Hypothalamus (tissue), 51 donors: ENCODE measurements around the gene KRTAP3-2.

Source experiments
- DNase-seq, 51 donors: peaks; one replicate each; lab custom pipeline; 2025; lab: John Stamatoyannopoulos, UW

KRTAP3-2 gene

DNA sequence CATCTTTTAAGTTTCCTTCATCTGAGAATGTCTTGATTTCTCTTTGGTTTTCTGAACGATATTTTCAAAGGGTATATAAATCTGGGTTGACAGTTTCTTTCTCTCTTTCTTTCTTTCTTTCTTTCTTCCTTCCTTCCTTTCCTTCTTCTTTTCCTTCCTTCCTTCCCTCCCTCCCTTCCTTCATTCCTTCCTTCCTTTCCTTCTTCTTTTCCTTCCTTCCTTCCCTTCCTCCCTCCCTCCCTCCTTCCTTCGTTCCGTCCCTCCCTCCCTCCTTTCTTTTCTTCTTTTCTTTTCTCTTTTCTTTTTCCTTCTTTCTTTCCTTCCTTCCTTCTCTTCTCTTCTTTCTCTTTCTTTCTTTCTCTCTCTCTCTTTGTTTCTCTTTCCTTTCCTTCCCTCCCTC lies 25.3 kb downstream of the KRTAP3-2 start:
- no peak for DNase-seq

GRCh38 chr17:40967582-40967981 lies 32.1 kb downstream of the KRTAP3-2 start:
- no peak for DNase-seq

- DNase-seq = no peak
These were observed 32.9 kb downstream of the KRTAP3-2 start, which contains the start of gene KRT39 for GRCh38 chr17:40966848-40967247. Gene KRT39, minus strand, starts transcription at chr17:40966948. Its CDS starts 92 bp downstream, at chr17:40966856.

- no peak for DNase-seq
These were observed 35.9 kb downstream of the KRTAP3-2 start for GRCh38 chr17:40963838-40964237.

DNA sequence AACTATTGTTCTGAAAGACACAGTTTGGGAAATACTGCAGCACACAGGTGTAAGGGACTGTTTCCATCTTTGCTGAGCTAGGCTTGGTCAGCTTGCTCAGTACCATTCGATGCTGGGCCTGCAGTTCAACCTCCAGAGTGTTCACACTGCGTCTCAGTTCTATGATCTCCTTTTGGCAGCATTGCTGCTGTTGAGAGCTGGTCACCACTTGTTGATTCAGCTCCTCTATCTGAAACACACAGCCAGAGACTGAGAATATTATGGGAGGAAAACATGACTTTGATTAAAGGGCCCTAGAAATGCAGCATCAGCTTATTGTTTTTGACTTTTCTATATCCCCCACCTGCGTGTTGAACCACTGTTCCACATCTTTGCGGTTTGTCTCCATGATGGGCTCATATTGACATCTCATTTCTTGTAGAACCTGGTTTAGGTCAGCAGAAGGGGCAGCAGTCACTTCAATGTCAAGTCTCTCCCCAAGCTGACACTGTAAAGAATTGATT lies 37.6 kb downstream of the KRTAP3-2 start:
- no peak for DNase-seq

DNA sequence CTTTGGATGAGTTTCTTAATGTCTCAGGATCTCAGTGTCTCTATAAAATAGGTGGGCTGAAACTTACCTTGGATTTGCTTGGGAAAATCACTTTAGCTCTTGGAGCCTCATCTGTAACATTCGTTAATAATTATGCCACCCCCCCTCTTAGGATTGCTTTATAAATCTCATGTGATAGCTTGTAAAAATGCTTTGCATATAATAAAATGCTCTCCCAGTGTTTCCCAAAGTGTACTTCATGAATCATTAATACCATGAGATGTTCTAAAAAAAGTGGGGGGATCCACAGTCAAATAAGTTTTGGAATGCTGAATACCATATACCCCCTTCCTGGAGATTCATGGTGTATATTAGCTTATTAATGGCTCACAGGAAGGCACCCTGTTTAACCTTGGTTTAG lies 38.1 kb downstream of the KRTAP3-2 start:
- no peak for DNase-seq

DNA sequence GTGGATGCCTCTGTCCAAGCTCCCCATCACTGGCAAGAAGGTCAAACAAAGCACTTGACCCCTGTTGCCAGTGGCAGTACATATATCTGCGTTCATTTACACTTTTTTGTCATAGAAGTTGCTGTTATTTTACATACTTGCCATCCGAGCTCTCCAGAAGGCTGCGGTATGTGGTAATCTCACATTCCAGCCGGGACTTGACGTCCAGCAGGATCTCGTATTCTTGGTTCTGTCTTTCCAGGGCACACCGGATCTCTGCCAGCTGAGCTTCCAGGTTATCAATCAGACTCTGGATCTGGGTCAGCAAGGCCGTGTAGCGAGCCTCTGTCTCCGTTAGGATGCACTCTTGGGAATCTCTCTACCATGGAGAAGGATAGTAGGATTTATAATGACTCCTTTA lies 39.6 kb downstream of the KRTAP3-2 start:
- no peak for DNase-seq

DNA sequence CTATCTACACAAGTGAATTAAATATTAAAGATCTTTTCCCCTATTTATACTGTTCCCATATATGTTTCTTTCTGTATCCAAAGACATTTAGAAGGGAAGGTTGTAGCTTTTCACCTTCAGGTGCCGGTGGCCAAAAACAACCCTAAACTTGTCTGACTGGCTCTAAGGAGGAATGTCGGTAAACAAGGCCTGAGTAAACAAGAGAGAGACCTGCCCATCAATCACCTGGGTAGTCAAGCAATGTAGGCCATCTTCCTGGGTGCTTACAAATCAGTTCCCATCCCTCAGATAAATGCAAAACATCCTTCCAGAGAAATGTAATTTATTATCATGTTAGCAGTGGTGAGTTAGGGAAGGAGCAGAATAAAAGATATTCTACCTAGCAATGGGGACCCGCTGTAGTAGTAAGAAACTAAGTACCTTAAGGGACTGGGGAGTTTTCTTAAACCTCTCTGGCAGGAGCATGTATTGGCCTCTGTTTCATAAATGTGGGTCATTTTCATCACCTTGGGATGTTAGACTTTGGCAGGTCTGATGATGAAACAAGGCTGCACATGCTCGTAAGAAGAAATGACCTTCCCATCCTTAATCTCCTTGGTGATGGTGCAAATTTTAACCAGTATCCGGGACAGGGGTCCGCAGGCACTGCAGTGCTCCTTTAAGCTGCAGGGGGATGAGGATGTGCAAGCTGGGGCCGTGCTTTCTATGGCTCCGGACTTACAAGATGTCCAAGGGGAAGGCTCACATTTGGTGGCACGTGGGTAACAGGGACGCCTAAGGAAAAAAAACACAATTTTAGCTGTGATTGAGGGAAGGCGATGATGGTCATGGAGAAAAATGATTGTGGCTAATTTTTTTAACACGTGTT lies 41.4 kb downstream of the KRTAP3-2 start:
- DNase-seq = no peak

GRCh38 chr17:40956401-40957254 lies 43.1 kb downstream of the KRTAP3-2 start:
- DNase-seq = no peak

GRCh38 chr17:40953881-40954280 lies 45.8 kb downstream of the KRTAP3-2 start:
- DNase-seq = no peak

DNA sequence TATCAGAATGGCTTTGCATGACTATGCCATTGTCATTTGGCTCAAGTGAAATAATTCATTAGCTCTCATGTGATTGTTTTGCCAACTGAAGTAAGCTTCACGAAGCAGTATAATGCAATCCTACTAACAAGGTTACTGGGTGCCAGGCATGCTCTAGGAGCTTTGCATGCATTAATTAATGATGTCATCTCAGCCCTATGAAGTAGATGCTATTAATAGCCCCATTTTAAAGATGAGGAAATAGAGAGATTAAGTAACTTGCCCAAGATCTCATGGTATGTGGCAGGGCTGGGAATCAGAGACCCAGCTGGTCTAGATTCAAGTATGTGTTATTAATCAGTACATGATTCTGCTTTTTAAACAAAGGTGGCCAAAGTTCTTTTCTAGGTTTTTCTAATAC lies 47.0 kb downstream of the KRTAP3-2 start:
- no peak for DNase-seq

GRCh38 chr17:40952154-40952553 lies 47.6 kb downstream of the KRTAP3-2 start:
- no peak for DNase-seq

DNA sequence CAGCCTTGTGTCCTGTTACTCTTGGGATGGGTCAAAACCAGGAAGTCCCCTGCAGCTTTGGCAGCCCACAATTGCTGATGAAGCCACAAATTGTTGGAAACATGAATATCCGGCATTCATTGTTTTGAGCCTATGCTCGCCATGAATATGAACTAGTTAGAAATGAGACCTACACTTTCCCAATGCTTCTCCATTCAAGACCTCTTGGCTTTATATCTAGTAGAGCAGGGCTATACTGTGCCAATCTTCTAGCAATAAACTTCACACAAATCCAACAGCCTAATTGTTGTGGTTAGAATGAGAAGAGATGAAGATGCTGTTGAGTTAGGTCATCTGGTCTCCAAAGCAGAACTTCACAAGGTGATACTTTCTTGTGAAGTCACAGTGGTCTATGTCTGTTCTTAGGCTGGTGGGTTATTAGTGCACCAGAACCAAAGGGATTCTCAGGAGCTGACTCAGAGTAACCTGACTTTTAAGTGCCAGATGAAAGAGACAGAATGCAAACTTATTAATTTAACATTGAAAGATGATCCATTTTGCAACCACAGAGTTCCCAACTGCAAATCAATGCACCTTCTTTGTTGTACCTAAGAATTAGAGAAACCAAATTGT lies 48.6 kb downstream of the KRTAP3-2 start:
- no peak for DNase-seq

- DNase-seq = no peak
These were observed 49.5 kb downstream of the KRTAP3-2 start for GRCh38 chr17:40950176-40950575.

DNA sequence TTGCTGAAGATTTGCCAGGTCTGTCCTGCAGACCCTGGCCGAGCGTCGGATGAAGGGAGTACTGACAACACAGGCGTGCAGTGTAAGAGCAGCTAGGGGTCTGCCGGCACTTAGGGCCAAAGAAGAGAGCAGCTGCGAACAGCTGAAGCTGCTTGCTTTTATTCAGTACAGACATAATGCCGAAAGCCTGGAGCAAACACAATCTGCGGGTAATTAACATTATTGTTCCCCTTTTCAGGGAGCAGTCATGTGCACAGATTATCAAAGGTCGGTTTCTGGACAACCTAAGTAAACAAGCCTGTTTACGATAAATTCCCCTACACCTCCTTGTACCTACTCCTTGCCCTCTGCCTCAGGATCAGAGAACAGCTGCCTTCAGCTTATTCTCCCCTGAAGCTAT lies 50.3 kb downstream of the KRTAP3-2 start:
- no peak for DNase-seq
